GM21447 (cell line): ENCODE measurements around the gene TPO.

Experiments used
- ATAC-seq: cut with Tn5 transposase; IDR thresholded peaks from one replicate; pipeline ENCODE4 v1.9.1; 2021; ENCODE audit not compliant: unreplicated experiment

Gene TPO

GRCh38 chr2:1446301-1446700 lies 33.0 kb downstream of the TPO start:
- no peak for ATAC-seq

GRCh38 chr2:1448009-1448408 lies 34.7 kb downstream of the TPO start:
- ATAC-seq, result no peak

- ATAC-seq, result no peak
Observed at GRCh38 chr2:1450915-1451314, 37.7 kb downstream of the TPO start.

- no peak for ATAC-seq
Observed at GRCh38 chr2:1451422-1451821, 38.2 kb downstream of the TPO start.

- no peak for ATAC-seq
Observed at GRCh38 chr2:1453561-1453960, 40.3 kb downstream of the TPO start.

DNA sequence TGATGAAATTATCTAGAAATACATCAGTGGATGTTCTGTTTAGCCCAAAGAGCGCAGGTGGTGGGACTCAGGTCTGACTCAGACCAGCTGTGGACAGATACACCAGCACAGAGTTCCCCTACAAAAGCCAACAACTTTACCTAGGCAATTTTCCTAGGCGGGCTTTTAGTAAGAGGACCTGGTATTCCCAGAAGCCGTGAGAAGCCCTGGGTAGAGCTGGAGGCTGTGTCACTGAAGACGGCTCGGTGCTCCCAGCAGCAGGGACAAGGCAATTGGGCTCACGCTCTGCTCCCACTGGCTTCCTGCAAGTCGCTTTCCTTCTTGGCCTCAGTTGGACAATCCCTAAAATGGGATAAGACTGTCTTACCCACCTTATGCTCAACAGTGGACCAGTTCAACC lies 41.1 kb downstream of the TPO start:
- no peak for ATAC-seq

GRCh38 chr2:1455466-1455865 lies 42.2 kb downstream of the TPO start:
- no peak for ATAC-seq

- no peak for ATAC-seq
Observed at GRCh38 chr2:1458432-1458831, 45.2 kb downstream of the TPO start.

DNA sequence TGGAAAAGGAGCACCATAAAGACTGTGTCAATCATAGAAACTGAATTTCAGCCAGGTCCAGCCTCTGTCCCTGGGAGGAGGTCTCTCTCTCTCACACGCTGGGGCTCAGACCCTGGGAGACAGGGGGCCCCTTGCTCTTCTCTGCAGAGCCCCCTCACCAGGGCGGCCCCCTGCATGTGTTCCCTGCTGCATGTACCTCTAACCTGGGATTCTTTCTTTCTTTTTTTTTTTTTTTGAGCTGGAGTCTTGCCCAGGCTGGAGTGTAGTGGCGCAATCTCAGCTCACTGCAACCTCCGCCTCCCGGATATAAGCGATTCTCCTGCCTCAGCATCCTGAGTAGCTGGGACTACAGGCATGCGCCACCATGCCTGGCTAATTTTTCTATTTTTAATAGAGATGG lies 46.5 kb downstream of the TPO start:
- ATAC-seq, result no peak

DNA sequence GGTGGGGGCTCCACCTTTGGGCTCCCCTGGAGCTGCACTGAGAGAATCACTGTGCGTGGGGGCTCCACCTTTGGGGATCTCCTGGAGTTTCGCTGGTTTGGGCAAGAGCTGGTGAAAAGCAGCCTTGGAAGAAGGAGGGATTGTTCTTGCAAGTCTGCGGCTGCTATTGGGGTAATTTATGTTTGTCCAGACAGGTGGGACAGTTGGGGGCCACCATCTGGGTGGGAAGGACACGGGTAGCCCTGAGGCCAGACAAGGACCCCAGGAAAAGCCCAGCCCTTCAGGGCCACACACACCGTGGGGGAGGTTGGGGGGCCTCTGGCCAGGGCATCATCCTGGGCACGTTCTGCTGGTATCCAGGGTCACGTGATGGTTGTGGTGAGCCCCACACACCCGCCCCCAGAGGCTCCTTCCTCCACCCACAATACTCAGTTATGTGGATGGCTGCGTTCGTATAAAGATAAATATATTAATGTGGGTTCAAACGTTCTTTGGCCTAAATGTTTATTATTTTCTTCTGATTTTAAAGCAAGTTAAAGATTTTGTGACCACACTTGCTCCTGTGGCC lies 47.7 kb downstream of the TPO start:
- ATAC-seq, result no peak

DNA sequence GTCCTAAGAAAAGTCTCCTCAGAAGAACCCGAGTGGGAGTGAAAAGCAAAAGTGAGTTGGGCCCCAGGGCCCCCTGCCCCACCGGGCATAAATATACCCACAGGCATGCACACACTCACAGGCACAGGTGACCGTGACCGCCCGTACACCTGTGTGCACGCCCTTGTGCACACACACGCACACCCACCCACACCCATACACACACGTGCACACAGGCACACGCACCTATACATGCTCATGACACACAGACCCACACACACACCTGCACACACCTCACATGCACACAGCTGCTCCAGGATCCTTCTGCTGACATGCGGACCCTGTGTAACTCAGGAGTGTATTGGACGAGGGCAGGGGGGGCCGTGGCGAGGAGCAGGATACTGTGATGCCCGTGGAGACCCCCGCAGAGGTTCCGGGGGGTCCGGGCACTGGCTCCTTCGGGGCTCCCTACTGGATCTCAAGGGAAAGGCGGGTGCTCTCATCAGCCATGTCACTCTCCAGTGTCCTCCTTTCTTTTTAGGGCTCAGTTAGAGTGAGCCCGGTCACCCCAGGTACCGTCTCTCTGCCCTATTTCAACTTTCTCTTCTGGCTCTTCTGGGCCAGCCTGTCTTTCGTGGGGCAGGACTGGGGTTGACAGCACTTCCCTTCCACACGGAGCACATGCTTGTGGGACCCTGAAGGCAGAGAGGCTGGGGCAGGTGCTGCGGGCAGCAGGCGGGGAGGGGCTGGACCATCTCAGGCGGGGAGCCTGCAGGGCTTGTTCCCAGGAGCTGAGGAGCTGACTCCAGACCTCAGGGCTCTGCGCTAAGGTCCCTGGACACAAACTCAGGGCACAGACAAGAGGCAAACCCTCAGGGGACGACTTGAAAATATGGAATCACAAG lies 48.5 kb downstream of the TPO start:
- ATAC-seq, result no peak

DNA sequence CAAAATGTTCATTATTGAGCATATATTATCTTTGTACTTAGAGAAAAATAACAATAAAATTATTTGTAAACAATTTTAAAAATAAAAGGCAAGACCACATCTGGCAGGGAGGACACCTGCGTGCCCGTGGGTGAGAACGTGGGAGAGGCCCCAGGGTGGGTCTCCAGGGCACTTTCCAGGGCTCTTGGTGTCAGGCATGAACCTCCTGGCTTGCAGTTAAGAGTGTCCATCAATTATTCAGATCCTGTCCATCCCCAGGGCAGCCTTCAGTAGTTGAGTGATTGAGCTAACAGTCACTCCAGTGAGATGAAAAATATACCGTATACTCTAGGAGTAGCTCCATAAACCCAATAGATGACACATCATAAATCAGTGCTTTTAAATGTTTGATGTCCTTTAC lies 49.7 kb downstream of the TPO start:
- no peak for ATAC-seq

- no peak for ATAC-seq
Observed at GRCh38 chr2:1472350-1472749, 59.1 kb downstream of the TPO start.

DNA sequence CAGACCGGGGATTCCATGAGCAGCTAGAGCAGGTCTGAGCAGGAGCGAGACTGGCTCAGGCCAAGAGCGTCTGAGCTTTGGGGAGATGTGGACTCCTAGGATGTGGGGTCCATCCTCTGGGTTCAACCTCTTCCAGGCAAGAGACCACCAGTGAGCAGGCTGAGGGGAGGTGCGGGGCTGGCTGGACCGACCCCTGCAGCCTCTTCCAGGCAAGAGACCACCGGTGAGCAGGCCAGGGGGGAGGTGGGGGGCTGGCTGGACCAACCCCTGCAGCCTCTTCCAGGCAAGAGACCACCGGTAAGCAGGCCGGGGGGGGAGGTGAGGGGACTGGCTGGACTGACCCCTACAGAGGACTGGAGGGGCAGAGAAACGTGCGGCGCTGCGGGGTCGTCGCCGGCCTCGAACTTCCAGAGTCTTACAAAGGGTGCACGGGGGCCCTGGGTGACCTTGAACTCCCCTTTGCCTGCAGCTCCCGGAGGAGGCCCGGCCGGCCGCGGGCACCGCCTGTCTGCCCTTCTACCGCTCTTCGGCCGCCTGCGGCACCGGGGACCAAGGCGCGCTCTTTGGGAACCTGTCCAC lies 63.4 kb downstream of the TPO start:
- no peak for ATAC-seq

DNA sequence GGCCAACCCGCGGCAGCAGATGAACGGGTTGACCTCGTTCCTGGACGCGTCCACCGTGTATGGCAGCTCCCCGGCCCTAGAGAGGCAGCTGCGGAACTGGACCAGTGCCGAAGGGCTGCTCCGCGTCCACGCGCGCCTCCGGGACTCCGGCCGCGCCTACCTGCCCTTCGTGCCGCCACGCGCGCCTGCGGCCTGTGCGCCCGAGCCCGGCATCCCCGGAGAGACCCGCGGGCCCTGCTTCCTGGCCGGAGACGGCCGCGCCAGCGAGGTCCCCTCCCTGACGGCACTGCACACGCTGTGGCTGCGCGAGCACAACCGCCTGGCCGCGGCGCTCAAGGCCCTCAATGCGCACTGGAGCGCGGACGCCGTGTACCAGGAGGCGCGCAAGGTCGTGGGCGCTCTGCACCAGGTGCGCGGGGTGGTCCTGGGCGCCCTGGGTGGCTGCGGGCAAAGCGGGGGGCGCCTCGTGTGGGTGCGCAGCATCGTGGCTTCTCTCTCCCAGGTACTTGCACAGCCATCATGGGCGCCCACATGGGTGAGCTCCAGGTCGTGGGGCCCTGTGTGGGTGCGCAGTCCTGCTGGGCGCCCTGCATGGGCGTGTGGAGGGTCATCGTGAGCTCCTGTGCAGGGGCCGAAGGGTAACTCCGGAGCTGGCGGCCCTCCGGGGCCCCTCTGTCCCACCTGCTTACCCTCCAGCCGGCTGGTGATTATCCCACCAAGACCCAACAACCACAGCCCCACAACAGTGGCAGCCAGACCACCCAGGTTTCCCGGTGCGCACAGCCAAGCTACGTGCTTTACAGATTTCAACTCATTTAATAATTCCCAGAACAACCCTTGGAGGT lies 64.2 kb downstream of the TPO start:
- ATAC-seq, result no peak

DNA sequence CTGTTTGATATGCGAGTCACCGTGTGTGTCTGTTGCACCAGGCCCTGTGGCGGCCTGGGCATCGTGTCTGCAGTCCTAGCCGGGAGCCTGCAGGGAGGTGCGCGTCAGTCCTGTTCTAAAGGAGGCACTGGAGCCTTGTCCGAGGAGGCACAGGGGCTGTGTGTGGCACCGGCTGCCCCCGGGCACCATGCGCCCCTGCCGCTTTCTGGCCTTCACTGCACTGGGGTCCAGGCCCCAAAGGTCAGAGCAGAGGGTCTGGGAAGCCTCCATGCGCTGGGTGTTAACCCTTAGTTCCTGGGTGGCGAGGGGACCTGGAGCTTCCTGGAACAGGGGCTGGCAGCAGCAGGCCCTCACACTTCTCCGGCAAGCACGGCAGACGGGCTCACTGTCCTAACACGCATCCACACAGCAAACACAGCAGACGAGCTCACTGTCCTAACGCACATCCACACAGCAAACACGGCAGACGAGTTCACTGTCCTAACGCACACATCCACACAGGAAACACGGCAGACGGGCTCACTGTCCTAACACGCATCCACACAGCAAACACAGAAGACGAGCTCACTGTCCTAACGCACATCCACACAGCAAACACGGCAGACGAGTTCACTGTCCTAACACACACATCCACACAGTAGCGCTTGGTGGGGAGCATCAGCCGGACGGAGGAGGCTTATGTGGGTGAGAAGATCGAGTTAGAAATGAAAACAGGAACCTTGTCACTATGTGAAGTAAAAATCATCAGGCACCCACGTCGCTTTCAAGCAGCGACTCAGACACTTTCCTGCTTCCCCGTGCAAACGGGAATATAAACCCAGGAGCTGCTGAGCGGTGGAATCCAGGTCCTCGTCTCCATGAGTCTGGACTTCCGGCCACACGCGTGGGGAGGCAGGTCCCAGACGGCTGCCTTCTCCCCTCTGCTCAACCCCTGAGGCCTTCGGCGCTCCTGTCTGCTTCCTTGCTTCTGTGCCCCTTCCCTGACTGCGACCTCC lies 65.3 kb downstream of the TPO start:
- ATAC-seq, result no peak

GRCh38 chr2:1479346-1479745 lies 66.1 kb downstream of the TPO start:
- no peak for ATAC-seq

GRCh38 chr2:1480671-1481076 lies 67.4 kb downstream of the TPO start:
- no peak for ATAC-seq

GRCh38 chr2:1481406-1482252 lies 68.4 kb downstream of the TPO start:
- no peak for ATAC-seq
